ENCODE measurements around the gene GK2. TPM values are rescaled to one million over a fixed set of nuclear protein-coding genes. Genes with fewer than 3 reads are reported as not detected.

Gene GK2
- polyA plus RNA-seq, 1 of the 3 experiments (the other 2 are of a cell fraction), result not detected

DNA sequence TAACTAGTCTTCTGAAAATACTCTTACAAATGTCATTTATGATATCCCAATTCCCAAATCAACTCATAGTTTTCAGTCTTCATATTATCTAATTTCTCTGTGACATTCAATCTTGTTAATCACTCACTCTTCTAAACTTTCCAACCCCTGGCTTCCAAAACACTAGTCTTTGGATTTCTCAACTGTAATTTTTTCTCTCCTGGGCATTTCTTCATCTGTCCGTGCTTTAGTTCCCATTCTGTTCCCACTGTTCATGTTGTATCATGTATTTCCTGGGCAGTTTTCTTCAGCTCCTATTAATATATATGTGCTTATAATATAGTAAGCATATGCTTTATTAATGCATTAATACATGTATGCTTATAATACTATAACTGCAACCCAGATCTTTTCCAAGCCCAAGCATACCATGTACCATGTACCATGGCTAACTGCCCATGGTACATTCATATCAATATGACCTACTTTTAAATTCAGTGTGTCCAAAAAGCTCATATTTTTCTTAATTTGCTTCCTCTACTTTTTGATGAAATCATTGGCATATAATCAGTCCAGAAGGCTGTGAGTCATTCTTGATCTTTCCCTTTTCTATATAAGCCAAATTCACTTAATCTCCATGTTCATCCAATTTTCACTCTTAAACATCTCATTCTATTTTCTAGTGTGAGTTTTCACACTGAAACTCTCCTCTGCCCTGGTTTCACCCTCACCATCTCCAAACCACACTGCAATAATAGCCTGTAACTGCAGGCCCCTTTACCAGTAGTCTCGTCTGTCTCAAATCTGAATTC is 21.3 kb upstream of the GK2 start:
- no peaks in the 10 kb centered on the region for H3K27me3 ChIP-seq (ENCODE audit: insufficient read depth)
- no peak overlapping the region for H3K4me3 ChIP-seq (ENCODE audit: low read depth in 2 of 2, low read length in 1 of 2)
- no peak overlapping the region for H2AFZ ChIP-seq (ENCODE audit: low read depth)
- no peak overlapping the region for H3K4me2 ChIP-seq
- TF ChIP-seq, protein P1, sequence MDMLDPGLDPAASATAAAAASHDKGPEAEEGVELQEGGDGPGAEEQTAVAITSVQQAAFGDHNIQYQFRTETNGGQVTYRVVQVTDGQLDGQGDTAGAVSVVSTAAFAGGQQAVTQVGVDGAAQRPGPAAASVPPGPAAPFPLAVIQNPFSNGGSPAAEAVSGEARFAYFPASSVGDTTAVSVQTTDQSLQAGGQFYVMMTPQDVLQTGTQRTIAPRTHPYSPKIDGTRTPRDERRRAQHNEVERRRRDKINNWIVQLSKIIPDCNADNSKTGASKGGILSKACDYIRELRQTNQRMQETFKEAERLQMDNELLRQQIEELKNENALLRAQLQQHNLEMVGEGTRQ (IDR thresholded peaks at IDR 0.05; ENCODE audit: borderline replicate concordance, low read depth, low read length), result no peak
- TF ChIP-seq GABPA (IDR thresholded peaks at IDR 0.05; ENCODE audit: low read depth) (no peak), TEAD4 (IDR thresholded peaks at IDR 0.05; ENCODE audit: borderline replicate concordance, insufficient read depth) (no peak), SIN3A (IDR thresholded peaks at IDR 0.05; ENCODE audit: borderline replicate concordance, low read depth, low read length) (no peak), JUND (IDR thresholded peaks at IDR 0.05) (no peak)
- H4K20me1 ChIP-seq (ENCODE audit: insufficient read depth), result no peaks in the 10 kb centered on the region
- H3K9me3 ChIP-seq, result no peaks in the 10 kb centered on the region
- WGBS (ENCODE audit: low lambda C conversion rate), result 45% methylated on average over 2 of the region's 2 CpGs
- no peaks in the 10 kb centered on the region for H3F3A ChIP-seq (replicated peaks; ENCODE audit: insufficient read depth)
- CTCF ChIA-PET, result no interaction called here
- H3K9me2 ChIP-seq, result no peaks in the 10 kb centered on the region
- H3K36me3 ChIP-seq (replicated peaks in 1 of 2; ENCODE audit: control insufficient read depth in 1 of 2, insufficient read depth in 2 of 2, low read length in 1 of 2), result no peaks in the 10 kb centered on the region
- H3K79me2 ChIP-seq (ENCODE audit: insufficient read depth), result no peaks in the 10 kb centered on the region
- POLR2A ChIA-PET, result no interaction called here
- DNase-seq, result no peak
- H3K9ac ChIP-seq, result no peak overlapping the region
- no peaks in the 10 kb centered on the region for H3K4me1 ChIP-seq (ENCODE audit: control insufficient read depth in 1 of 2, insufficient read depth in 2 of 2, low read depth in 1 of 2, low read length in 1 of 2)
- H3K27ac ChIP-seq (ENCODE audit: low read depth in 2 of 2, low read length in 1 of 2), result no peak overlapping the region

DNA sequence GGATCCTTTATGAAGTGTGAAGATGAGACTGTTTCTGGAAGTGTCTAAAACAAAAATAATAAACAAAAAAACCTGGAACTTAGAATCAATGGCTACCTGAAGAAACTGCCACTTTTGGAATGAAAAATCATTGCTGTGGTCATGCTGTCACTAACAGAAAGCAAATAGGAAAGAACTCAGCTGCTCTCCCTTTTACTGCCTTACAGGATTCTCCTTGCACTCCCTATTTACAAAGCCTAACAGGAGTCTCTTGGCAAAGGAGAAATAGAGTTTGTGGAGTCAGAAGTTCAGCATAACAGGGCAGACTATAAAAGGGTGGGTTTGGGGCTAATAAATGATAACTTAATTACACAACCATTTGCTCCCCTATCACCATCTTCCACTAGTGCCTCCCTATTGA is 19.0 kb upstream of the GK2 start:
- Histone ChIP-seq H3K27me3 (ENCODE audit: insufficient read depth) (no peaks in the 10 kb centered on the region), H3K4me1 (ENCODE audit: control insufficient read depth in 1 of 2, insufficient read depth in 2 of 2, low read depth in 1 of 2, low read length in 1 of 2) (no peaks in the 10 kb centered on the region), H4K20me1 (ENCODE audit: insufficient read depth) (no peaks in the 10 kb centered on the region), H3K79me2 (ENCODE audit: insufficient read depth) (no peaks in the 10 kb centered on the region), H3F3A (replicated peaks; ENCODE audit: insufficient read depth) (no peaks in the 10 kb centered on the region), H3K9me3 (no peaks in the 10 kb centered on the region), H2AFZ (ENCODE audit: low read depth) (no peak overlapping the region), H3K36me3 (replicated peaks in 1 of 2; ENCODE audit: control insufficient read depth in 1 of 2, insufficient read depth in 2 of 2, low read length in 1 of 2) (no peaks in the 10 kb centered on the region), H3K9me2 (no peaks in the 10 kb centered on the region), H3K9ac (no peak overlapping the region), H3K27ac (ENCODE audit: low read depth in 2 of 2, low read length in 1 of 2) (no peak overlapping the region), H3K4me3 (ENCODE audit: low read depth in 2 of 2, low read length in 1 of 2) (no peak overlapping the region), H3K4me2 (no peak overlapping the region)
- POLR2A ChIA-PET, result no interaction called here
- no peak for TF ChIP-seq REST (IDR thresholded peaks at IDR 0.05; ENCODE audit: low read depth, low read length)
- TF ChIP-seq TCF12 (IDR thresholded peaks at IDR 0.05), result no peak
- TF ChIP-seq, protein P2, sequence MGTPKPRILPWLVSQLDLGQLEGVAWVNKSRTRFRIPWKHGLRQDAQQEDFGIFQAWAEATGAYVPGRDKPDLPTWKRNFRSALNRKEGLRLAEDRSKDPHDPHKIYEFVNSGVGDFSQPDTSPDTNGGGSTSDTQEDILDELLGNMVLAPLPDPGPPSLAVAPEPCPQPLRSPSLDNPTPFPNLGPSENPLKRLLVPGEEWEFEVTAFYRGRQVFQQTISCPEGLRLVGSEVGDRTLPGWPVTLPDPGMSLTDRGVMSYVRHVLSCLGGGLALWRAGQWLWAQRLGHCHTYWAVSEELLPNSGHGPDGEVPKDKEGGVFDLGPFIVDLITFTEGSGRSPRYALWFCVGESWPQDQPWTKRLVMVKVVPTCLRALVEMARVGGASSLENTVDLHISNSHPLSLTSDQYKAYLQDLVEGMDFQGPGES (IDR thresholded peaks at IDR 0.05; ENCODE audit: low read depth, low read length), result no peak
- no peak for TF ChIP-seq ELF1 (IDR thresholded peaks at IDR 0.05)
- no peak for TF ChIP-seq FOXJ3 (CRISPR knock-in tag; IDR thresholded peaks at IDR 0.05)
- TF ChIP-seq JUND (IDR thresholded peaks at IDR 0.05), result no peak
- no peak for TF ChIP-seq EP300 (IDR thresholded peaks at IDR 0.05; ENCODE audit: borderline replicate concordance in 1 of 2, low read depth in 1 of 2, low read length in 1 of 2)
- no peak for TF ChIP-seq GATA2 (CRISPR knock-in tag; IDR thresholded peaks at IDR 0.05)
- no peak for TF ChIP-seq NFIC (IDR thresholded peaks at IDR 0.05; ENCODE audit: borderline replicate concordance)
- TF ChIP-seq RAD21 (IDR thresholded peaks at IDR 0.05; ENCODE audit: low read length), result no peak
- no peak for TF ChIP-seq RXRA (IDR thresholded peaks at IDR 0.05; ENCODE audit: borderline replicate concordance, low read depth)
- TF ChIP-seq, protein P3, sequence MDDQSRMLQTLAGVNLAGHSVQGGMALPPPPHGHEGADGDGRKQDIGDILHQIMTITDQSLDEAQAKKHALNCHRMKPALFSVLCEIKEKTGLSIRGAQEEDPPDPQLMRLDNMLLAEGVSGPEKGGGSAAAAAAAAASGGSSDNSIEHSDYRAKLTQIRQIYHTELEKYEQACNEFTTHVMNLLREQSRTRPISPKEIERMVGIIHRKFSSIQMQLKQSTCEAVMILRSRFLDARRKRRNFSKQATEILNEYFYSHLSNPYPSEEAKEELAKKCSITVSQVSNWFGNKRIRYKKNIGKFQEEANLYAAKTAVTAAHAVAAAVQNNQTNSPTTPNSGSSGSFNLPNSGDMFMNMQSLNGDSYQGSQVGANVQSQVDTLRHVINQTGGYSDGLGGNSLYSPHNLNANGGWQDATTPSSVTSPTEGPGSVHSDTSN (IDR thresholded peaks at IDR 0.05), result no peak
- TF ChIP-seq RFX5 (IDR thresholded peaks at IDR 0.05; ENCODE audit: low read length), result no peak
- TF ChIP-seq, protein P1 (IDR thresholded peaks at IDR 0.05; ENCODE audit: borderline replicate concordance, low read depth, low read length), result no peak
- no peak for TF ChIP-seq NRF1 (IDR thresholded peaks at IDR 0.05; ENCODE audit: low read depth, low read length)
- no peak for TF ChIP-seq TEAD4 (IDR thresholded peaks at IDR 0.05; ENCODE audit: borderline replicate concordance, insufficient read depth)
- TF ChIP-seq SMC3 (IDR thresholded peaks at IDR 0.05; ENCODE audit: low read depth, low read length), result no peak
- TF ChIP-seq SIN3A (IDR thresholded peaks at IDR 0.05; ENCODE audit: borderline replicate concordance, low read depth, low read length), result no peak
- TF ChIP-seq POLR2AphosphoS5 (IDR thresholded peaks at IDR 0.05; ENCODE audit: low read depth, low read length), result no peak
- CTCF ChIA-PET, result interaction anchor here (1.4 to 1.5 kb wide), 2 partner anchors 18 kb away, joined by 3 to 5 read pairs; no protein-coding TSS in a partner anchor
- no peak for DNase-seq
